HepG2 (cell line): Measurements from ENCODE around the gene AKR7A2. TPM values are rescaled to one million over a fixed set of nuclear protein-coding genes. Genes with fewer than 3 reads are reported as not detected.

ENCODE experiments used
- KDM5B ChIP-seq: sonication (generic); formaldehyde crosslinking; IDR thresholded peaks from 2 replicates; pipeline ENCODE4 v1.4.0; 2020; ENCODE audit warnings: missing genetic modification reagents, mild to moderate bottlenecking, borderline replicate concordance
- KLF9 ChIP-seq: IDR thresholded peaks from 2 replicates; pipeline ENCODE4 v1.6.1; 2016; ENCODE audit warnings: low read depth
- RBFOX2 ChIP-seq: fragments of 200-400 bp; formaldehyde crosslinking; IDR thresholded peaks from 2 replicates; pipeline ENCODE4 v1.6.1; 2017; ENCODE audit warnings: low read depth, mild to moderate bottlenecking, low read length
- TBX3 ChIP-seq: fragments of 450-650 bp; IDR thresholded peaks from 2 replicates; pipeline ENCODE4 v1.6.1; 2017; ENCODE audit warnings: antibody characterized with exemption, mild to moderate bottlenecking, inconsistent platforms, borderline replicate concordance
- TFDP1 ChIP-seq: IDR thresholded peaks from 2 replicates; pipeline ENCODE4 v1.6.1; 2016; ENCODE audit warnings: missing compliant biosample characterization, missing genetic modification reagents, borderline replicate concordance
- THAP9 ChIP-seq: sonication (generic); formaldehyde crosslinking; IDR thresholded peaks from 2 replicates; pipeline ENCODE4; 2020; ENCODE audit warnings: missing genetic modification reagents, mild to moderate bottlenecking, borderline replicate concordance
- THRA ChIP-seq: sonication (generic); formaldehyde crosslinking; IDR thresholded peaks from 2 replicates; pipeline ENCODE4 v1.4.0; 2020; ENCODE audit warnings: missing genetic modification reagents, borderline replicate concordance
- TRIM24 ChIP-seq: sonication (generic); formaldehyde crosslinking; IDR thresholded peaks from 2 replicates; pipeline ENCODE4 v1.8.0; 2022; ENCODE audit warnings: mild to moderate bottlenecking, missing genetic modification reagents
- ZBTB43 ChIP-seq: sonication (generic); formaldehyde crosslinking; conservative IDR thresholded peaks from 2 replicates; pipeline ENCODE4 v1.4.0; 2020; ENCODE audit warnings: missing genetic modification reagents
- ZFP91 ChIP-seq: sonication (generic); formaldehyde crosslinking; IDR thresholded peaks from 2 replicates; pipeline ENCODE4 v1.9.0; 2022; ENCODE audit warnings: missing genetic modification reagents, mild to moderate bottlenecking, borderline replicate concordance
- ZHX1 ChIP-seq: sonication (generic); formaldehyde crosslinking; IDR thresholded peaks from 2 replicates; pipeline ENCODE4 v1.8.1; 2022; ENCODE audit warnings: low read depth, mild to moderate bottlenecking, missing genetic modification reagents
- ZNF180 ChIP-seq: sonication (generic); formaldehyde crosslinking; IDR thresholded peaks from 2 replicates; pipeline ENCODE4 v1.4.0; 2020; ENCODE audit warnings: low read depth, missing genetic modification reagents, borderline replicate concordance
- ZNF512 ChIP-seq: sonication (generic); formaldehyde crosslinking; IDR thresholded peaks from 2 replicates; pipeline ENCODE4 v1.4.0; 2020; ENCODE audit warnings: mild to moderate bottlenecking, missing genetic modification reagents
- ZNF550 ChIP-seq: sonication (generic); formaldehyde crosslinking; IDR thresholded peaks from 2 replicates; pipeline ENCODE4 v1.4.0; 2020; ENCODE audit warnings: mild to moderate bottlenecking, missing genetic modification reagents, borderline replicate concordance
- ZNF883 ChIP-seq: sonication (generic); formaldehyde crosslinking; IDR thresholded peaks from 2 replicates; pipeline ENCODE4 v1.5.1; 2020; ENCODE audit warnings: mild to moderate bottlenecking, missing genetic modification reagents; ENCODE audit errors: not compliant biosample characterization
- polyA plus RNA-seq, 8 experiments: library from polyadenylated mRNA; depleted of rRNA in 3 of 8; stranded (reverse) in 7 of 8; unstranded in 1 of 8; fragments of >200 nt; fragmentation: Illumina TruSeq in 4 of 8; extraction: Trizol in 4 of 8; gene quantifications; 2 replicates each; pipeline versions ENCODE4 v1.2.1 to v1.2.3, GENCODE V29; 2011 to 2016; ENCODE audit warnings: low read depth in 4 of 8, missing spikeins in 1 of 8, mixed read lengths in 1 of 8; ENCODE audit not compliant: insufficient read depth in 1 of 8
- total RNA-seq, 5 experiments: library from RNA; depleted of rRNA; stranded (reverse); fragments of >200 nt; fragmentation: Illumina TruSeq; extraction: Trizol; gene quantifications; 2 replicates each; pipeline ENCODE4 v1.2.3, GENCODE V29; 2016; ENCODE audit warnings: low read depth in 1 of 5

AKR7A2 gene
- total and polyA plus RNA-seq, 2 of the 13 experiments (the other 11 are each of a cell fraction or from before 2014, with no cell fraction given) = 45.2 to 75.6 TPM

GRCh38 chr1:19311503-19311930 lies 427 bp downstream of the AKR7A2 start (continued):
- TF ChIP-seq ZHX1 (CRISPR knock-in tag) (no peak), KLF9 (CRISPR knock-in tag) (no peak), THRA (CRISPR knock-in tag) (no peak), TRIM24 (CRISPR knock-in tag) (no peak), TFDP1 (CRISPR knock-in tag) (no peak), ZNF550 (0 out of 2 replicates have a peak, but pooled peaks have one; percentile 77), ZNF180 (CRISPR knock-in tag) (no peak), ZNF512 (CRISPR knock-in tag) (no peak), KDM5B (peak; percentile 54), ZFP91 (CRISPR knock-in tag) (no peak; the same call in 1 of the 2 replicates), TBX3 (no peak), THAP9 (CRISPR knock-in tag) (no peak), ZNF883 (peak; percentile 30), ZBTB43 (CRISPR knock-in tag) (no peak), RBFOX2 (no peak)
